ENCODE data around the gene DOCK9.

The DOCK9 gene

GRCh38 chr13:98886587-98887230 lies 91.2 kb downstream of the DOCK9 start:
- no peak overlapping the region for H3K4me3 ChIP-seq (ENCODE audit: low read length)
- no peak for TF ChIP-seq CTCF (conservative IDR thresholded peaks at IDR 0.05; ENCODE audit: low read depth, low read length)
- no peak for DNase-seq (ENCODE audit: low read depth)

GRCh38 chr13:98885600-98885999 lies 92.3 kb downstream of the DOCK9 start:
- DNase-seq (ENCODE audit: low read depth), result no peak
- no peak for TF ChIP-seq CTCF (conservative IDR thresholded peaks at IDR 0.05; ENCODE audit: low read depth, low read length)
- no peak overlapping the region for H3K4me3 ChIP-seq (ENCODE audit: low read length)

- H3K4me3 ChIP-seq (ENCODE audit: low read length), result no peak overlapping the region
- DNase-seq (ENCODE audit: low read depth), result no peak
- TF ChIP-seq CTCF (conservative IDR thresholded peaks at IDR 0.05; ENCODE audit: low read depth, low read length), result no peak
These were observed 93.9 kb downstream of the DOCK9 start for GRCh38 chr13:98883998-98884397.

GRCh38 chr13:98881390-98881789 lies 96.5 kb downstream of the DOCK9 start:
- DNase-seq (ENCODE audit: low read depth), result no peak
- no peak overlapping the region for H3K4me3 ChIP-seq (ENCODE audit: low read length)
- TF ChIP-seq CTCF (conservative IDR thresholded peaks at IDR 0.05; ENCODE audit: low read depth, low read length), result no peak

- DNase-seq (ENCODE audit: low read depth), result no peak
- TF ChIP-seq CTCF (conservative IDR thresholded peaks at IDR 0.05; ENCODE audit: low read depth, low read length), result no peak
- no peak overlapping the region for H3K4me3 ChIP-seq (ENCODE audit: low read length)
These were observed 97.2 kb downstream of the DOCK9 start for GRCh38 chr13:98880677-98881076.

- TF ChIP-seq CTCF (conservative IDR thresholded peaks at IDR 0.05; ENCODE audit: low read depth, low read length), result no peak
- H3K4me3 ChIP-seq (ENCODE audit: low read length), result no peak overlapping the region
- no peak for DNase-seq (ENCODE audit: low read depth)
These were observed 97.9 kb downstream of the DOCK9 start for GRCh38 chr13:98879957-98880356.

- H3K4me3 ChIP-seq (ENCODE audit: low read length), result no peak overlapping the region
- peak; percentile 16 for TF ChIP-seq CTCF (conservative IDR thresholded peaks at IDR 0.05; ENCODE audit: low read depth, low read length)
- DNase-seq (ENCODE audit: low read depth), result no peak
These were observed 98.7 kb downstream of the DOCK9 start for GRCh38 chr13:98879127-98879520.
